Trophoblast cell (in vitro differentiated cells and primary cell): ENCODE measurements around the gene MSRB3.

ENCODE experiments used
- DNase-seq, 2 donors: peaks; one replicate each; pipeline ENCODE4 v3.0.0-alpha.2; 2016
- H2AFZ ChIP-seq: 2 replicates; pipeline ENCODE4 v1.6.1; 2013; ENCODE audit warnings: low read length, moderate library complexity, mild to moderate bottlenecking; ENCODE audit not compliant: insufficient read depth, poor library complexity
- H2AK5ac ChIP-seq: 2 replicates; pipeline ENCODE4 v1.6.1; 2013; ENCODE audit warnings: mild to moderate bottlenecking, low read length
- H2BK120ac ChIP-seq: 2 replicates; pipeline ENCODE4 v1.6.1; 2013; ENCODE audit warnings: low read length, mild to moderate bottlenecking, moderate library complexity; ENCODE audit not compliant: insufficient read depth, poor library complexity
- H2BK12ac ChIP-seq: 2 replicates; pipeline ENCODE4 v1.6.1; 2013; ENCODE audit warnings: mild to moderate bottlenecking, low read length, moderate library complexity
- H2BK5ac ChIP-seq: 2 replicates; pipeline ENCODE4 v1.6.1; 2013; ENCODE audit warnings: low read length, low read depth, moderate library complexity, mild to moderate bottlenecking; ENCODE audit not compliant: poor library complexity
- H3K14ac ChIP-seq: 2 replicates; pipeline ENCODE4 v1.6.1; 2013; ENCODE audit warnings: mild to moderate bottlenecking, low read length
- H3K18ac ChIP-seq: 2 replicates; pipeline ENCODE4 v1.6.1; 2013; ENCODE audit warnings: mild to moderate bottlenecking, low read length
- H3K23ac ChIP-seq: 2 replicates; pipeline ENCODE4 v1.6.1; 2013; ENCODE audit warnings: low read length
- H3K27ac ChIP-seq: 2 replicates; pipeline ENCODE4 v1.5.1; 2013; ENCODE audit warnings: low read depth, mild to moderate bottlenecking, inconsistent platforms, low read length, moderate library complexity
- H3K27me3 ChIP-seq: 2 replicates; pipeline ENCODE4 v1.6.1; 2013; ENCODE audit warnings: inconsistent platforms, mild to moderate bottlenecking, low read length, moderate library complexity; ENCODE audit not compliant: insufficient read depth
- H3K36me3 ChIP-seq, 2 experiments: 1 replicate in 1 of 2; 2 replicates in 1 of 2; pipeline ENCODE4 v1.6.1; 2013; ENCODE audit warnings: low read length in 2 of 2, mild to moderate bottlenecking in 2 of 2, moderate library complexity in 1 of 2; ENCODE audit not compliant: insufficient read depth in 2 of 2, control insufficient read depth in 1 of 2
- H3K4ac ChIP-seq: 2 replicates; pipeline ENCODE4 v1.6.1; 2013; ENCODE audit warnings: low read depth, mild to moderate bottlenecking, low read length, moderate library complexity
- H3K4me1 ChIP-seq, 2 experiments: 1 replicate in 1 of 2; 2 replicates in 1 of 2; pipeline ENCODE4 v1.6.1; 2013; ENCODE audit warnings: low read length in 2 of 2, mild to moderate bottlenecking in 2 of 2, moderate library complexity in 1 of 2; ENCODE audit not compliant: insufficient read depth in 2 of 2, control insufficient read depth in 1 of 2
- H3K4me2 ChIP-seq: 2 replicates; pipeline ENCODE4 v1.6.1; 2013; ENCODE audit warnings: inconsistent platforms, mild to moderate bottlenecking, low read length, moderate library complexity
- H3K4me3 ChIP-seq: 2 replicates; pipeline ENCODE4 v1.5.1; 2013; ENCODE audit warnings: mild to moderate bottlenecking, low read depth, low read length, inconsistent platforms
- H3K79me1 ChIP-seq: one replicate; pipeline ENCODE4 v1.6.1; 2013; ENCODE audit warnings: low read length
- H3K79me2 ChIP-seq: 2 replicates; pipeline ENCODE4 v1.6.1; 2013; ENCODE audit warnings: low read length, mild to moderate bottlenecking; ENCODE audit not compliant: control insufficient read depth, insufficient read depth, poor library complexity
- H3K9ac ChIP-seq: 2 replicates; pipeline ENCODE4 v1.6.1; 2013; ENCODE audit warnings: mild to moderate bottlenecking, low read length
- H3K9me3 ChIP-seq: 2 replicates; pipeline ENCODE4 v1.6.1; 2013; ENCODE audit warnings: low read depth, mild to moderate bottlenecking, control low read depth, inconsistent platforms, low read length; ENCODE audit not compliant: insufficient read depth
- H4K12ac ChIP-seq: 2 replicates; pipeline ENCODE4 v1.6.1; 2013; ENCODE audit warnings: low read depth, mild to moderate bottlenecking, low read length, moderate library complexity
- H4K8ac ChIP-seq: 2 replicates; pipeline ENCODE4 v1.6.1; 2013; ENCODE audit warnings: low read depth, mild to moderate bottlenecking, low read length, moderate library complexity
- H4K91ac ChIP-seq: one replicate; pipeline ENCODE4 v1.6.1; 2013; ENCODE audit warnings: low read depth, mild to moderate bottlenecking, low read length, moderate library complexity
- WGBS: extraction: QIAGEN DNeasy Blood & Tissue Kit; methylation state at CpG from one replicate; pipeline ENCODE4 v1.1.7; 2013; ENCODE audit warnings: missing lambda C conversion rate; ENCODE audit not compliant: insufficient read length, insufficient coverage; ENCODE audit errors: extremely low coverage; 5-methylcytosine and 5-hydroxymethylcytosine counted together

MSRB3 gene

GRCh38 chr12:65274602-65275272, 3.7 kb upstream of the MSRB3 start:
- no peak for DNase-seq
- Histone ChIP-seq H3K27me3 (no peaks in the 10 kb centered on the region), H2BK12ac (no peak overlapping the region), H3K4ac (no peak overlapping the region), H3K36me3 (no peaks in the 10 kb centered on the region), H3K18ac (no peak overlapping the region), H3K14ac (no peak overlapping the region), H3K23ac (no peak overlapping the region), H3K4me1 (peaks cover 0 to 4% of the 10 kb centered on the region in 2 experiments), H4K8ac (no peak overlapping the region), H3K79me2 (peaks cover 2% of the 10 kb centered on the region), H2BK5ac (no peak overlapping the region), H2AK5ac (no peak overlapping the region), H4K91ac (no peak overlapping the region), H2AFZ (no peak overlapping the region), H3K79me1 (peaks cover 9% of the 10 kb centered on the region), H3K4me2 (no peak overlapping the region), H3K4me3 (no peak overlapping the region), H2BK120ac (no peak overlapping the region), H3K9ac (no peak overlapping the region), H4K12ac (no peak overlapping the region), H3K9me3 (no peaks in the 10 kb centered on the region), H3K27ac (no peak overlapping the region)
- no CpG with 5 or more reads among the region's 7 CpGs for WGBS

DNA sequence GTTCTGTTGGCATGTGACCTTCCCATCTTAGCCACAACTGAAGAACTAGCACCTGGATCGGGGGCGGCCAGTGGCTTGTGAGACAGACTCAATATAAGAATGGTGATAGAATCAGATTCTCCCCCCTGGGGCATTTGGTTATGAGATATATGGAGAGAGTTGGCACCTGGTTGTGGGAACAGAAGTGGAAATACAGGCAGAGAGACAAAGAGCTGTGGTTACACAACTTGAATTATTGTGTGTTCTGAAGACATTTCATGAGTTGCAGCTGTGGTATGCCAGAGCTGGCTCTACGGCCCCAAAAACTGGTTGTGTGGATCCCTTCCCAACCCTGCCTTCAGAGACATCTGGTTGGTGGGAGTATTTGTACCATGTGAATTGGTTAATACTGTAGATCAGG, 2.9 kb upstream of the MSRB3 start:
- Histone ChIP-seq H2AFZ (no peak overlapping the region), H2BK120ac (no peak overlapping the region), H3K18ac (no peak overlapping the region), H3K4me2 (no peak overlapping the region), H3K27ac (no peak overlapping the region), H2BK12ac (no peak overlapping the region), H3K79me2 (peaks cover 2% of the 10 kb centered on the region), H3K36me3 (no peaks in the 10 kb centered on the region), H4K8ac (no peak overlapping the region), H3K9me3 (no peaks in the 10 kb centered on the region), H2AK5ac (no peak overlapping the region), H3K14ac (no peak overlapping the region), H2BK5ac (no peak overlapping the region), H4K12ac (no peak overlapping the region), H3K4me3 (no peak overlapping the region), H3K4ac (no peak overlapping the region), H3K9ac (no peak overlapping the region), H4K91ac (no peak overlapping the region), H3K27me3 (no peaks in the 10 kb centered on the region), H3K23ac (no peak overlapping the region), H3K4me1 (peaks cover 0 to 4% of the 10 kb centered on the region in 2 experiments), H3K79me1 (peaks cover 9% of the 10 kb centered on the region)
- no peak for DNase-seq
- WGBS = no CpG with 5 or more reads among the region's 3 CpGs

DNA sequence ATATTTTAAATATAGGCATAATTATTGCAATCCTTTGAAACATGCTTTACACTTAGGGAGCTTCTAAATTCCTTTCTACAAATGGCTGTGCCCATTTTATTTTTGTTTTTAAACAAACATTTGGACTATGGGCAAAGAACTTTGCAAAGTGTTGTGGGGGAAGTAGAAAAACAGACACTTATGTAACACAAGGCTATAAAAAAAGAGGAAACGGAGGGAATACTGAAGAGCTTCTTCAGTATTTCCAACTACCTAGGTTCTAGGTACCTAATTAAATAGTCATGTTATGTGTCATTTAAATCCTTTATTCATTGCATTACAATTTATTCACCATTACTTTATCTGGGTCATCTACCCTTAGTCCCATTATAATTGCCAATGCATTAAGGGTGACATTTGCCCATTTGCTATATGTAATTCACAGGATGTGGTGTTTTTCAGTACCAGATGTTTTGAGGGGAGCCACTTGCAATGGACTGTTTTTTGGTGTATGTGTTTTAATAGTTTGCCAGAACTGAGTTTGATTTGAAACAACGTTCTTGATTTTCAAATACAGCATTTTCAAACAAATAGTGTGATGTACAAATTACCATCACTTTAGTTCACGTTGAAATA, 1.5 kb upstream of the MSRB3 start:
- no peak overlapping the region for H4K8ac ChIP-seq
- H2AK5ac ChIP-seq = no peak overlapping the region
- no peak overlapping the region for H2BK12ac ChIP-seq
- peaks cover 9% of the 10 kb centered on the region for H3K79me1 ChIP-seq
- peaks cover 0 to 4% of the 10 kb centered on the region in 2 experiments for H3K4me1 ChIP-seq
- H3K23ac ChIP-seq = no peak overlapping the region
- H3K18ac ChIP-seq = no peak overlapping the region
- no CpG with 5 or more reads among the region's 3 CpGs for WGBS
- no peak overlapping the region for H2BK120ac ChIP-seq
- H4K12ac ChIP-seq = no peak overlapping the region
- no peak overlapping the region for H2BK5ac ChIP-seq
- no peak overlapping the region for H3K9ac ChIP-seq
- no peak overlapping the region for H3K4ac ChIP-seq
- H3K4me2 ChIP-seq = no peak overlapping the region
- H3K9me3 ChIP-seq = no peaks in the 10 kb centered on the region
- no peak overlapping the region for H3K27ac ChIP-seq
- H3K36me3 ChIP-seq = no peaks in the 10 kb centered on the region
- H2AFZ ChIP-seq = no peak overlapping the region
- peaks cover 2% of the 10 kb centered on the region for H3K79me2 ChIP-seq
- no peak overlapping the region for H4K91ac ChIP-seq
- H3K27me3 ChIP-seq = no peaks in the 10 kb centered on the region
- no peak overlapping the region for H3K4me3 ChIP-seq
- no peak for DNase-seq
- no peak overlapping the region for H3K14ac ChIP-seq

DNA sequence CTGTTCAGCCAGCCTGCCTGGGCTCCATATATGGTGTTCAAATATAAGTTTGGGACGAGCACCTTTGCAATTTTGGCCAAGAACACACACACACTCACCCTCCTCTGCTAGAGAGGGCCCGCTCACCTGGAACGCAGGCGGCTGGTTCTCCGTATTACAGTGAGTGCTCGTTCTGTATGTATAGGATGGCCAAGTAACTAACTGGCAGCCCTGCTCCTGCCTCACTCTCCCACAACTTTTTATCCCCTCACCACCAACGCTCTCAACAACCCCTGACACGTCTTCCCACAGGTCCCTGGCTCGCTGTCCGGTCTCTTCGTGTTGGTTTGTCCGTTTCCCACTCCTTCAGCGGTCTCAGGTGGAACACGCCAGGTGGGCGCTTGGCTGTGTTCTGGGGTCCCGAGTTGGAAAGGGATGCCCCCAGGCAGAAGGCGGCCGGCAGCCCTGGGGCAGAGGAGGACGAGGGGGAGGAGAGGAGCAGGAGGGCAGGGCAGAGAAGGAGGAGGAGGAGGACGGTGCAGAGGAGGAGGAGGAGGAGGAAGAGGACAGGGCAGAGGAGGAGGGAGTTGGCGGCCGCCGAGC, 398 bp upstream of the MSRB3 start:
- Histone ChIP-seq H3K9me3 (no peaks in the 10 kb centered on the region), H3K27ac (no peak overlapping the region), H3K36me3 (no peaks in the 10 kb centered on the region), H2BK5ac (no peak overlapping the region), H2AFZ (peak overlapping the region; percentile 48), H3K4me3 (peak overlapping the region; percentile 97), H3K79me1 (peaks cover 9% of the 10 kb centered on the region), H3K27me3 (no peaks in the 10 kb centered on the region), H4K12ac (peak overlapping the region; percentile 12), H4K91ac (peak overlapping the region; percentile 32), H3K9ac (peak overlapping the region; percentile 41), H4K8ac (peak overlapping the region; percentile 12), H3K4me1 (peaks cover 0 to 4% of the 10 kb centered on the region in 2 experiments), H3K14ac (peak overlapping the region; percentile 41), H2AK5ac (no peak overlapping the region), H3K23ac (no peak overlapping the region), H3K18ac (no peak overlapping the region), H3K4ac (no peak overlapping the region), H3K79me2 (peaks cover 2% of the 10 kb centered on the region), H3K4me2 (peak overlapping the region; percentile 79), H2BK12ac (peak overlapping the region; percentile 0), H2BK120ac (peak overlapping the region; percentile 4)
- no peak for DNase-seq
- WGBS = no CpG with 5 or more reads among the region's 23 CpGs
